Stimulated activated CD8-positive, alpha-beta memory T cell treated with anti-CD3 and anti-CD28 coated beads, Interleukin-7, amount 100 ng/mL, for 48 hours (primary cell): ENCODE data around the gene FFAR4.
"Not testable (repeated sequence)": the region's sequence is repeated elsewhere in the genome, so short reads cannot be mapped to it uniquely, and the experiment has no call there.

Experiments
- DNase-seq, 2 donors: peaks; one replicate each; pipeline ENCODE4 v3.0.0-alpha.2; 2020; ENCODE audit warnings: low read depth in 1 of 2; ENCODE audit errors: extremely low read depth in 1 of 2

Gene FFAR4

GRCh38 chr10:93566435-93567276 is at the start of gene FFAR4:
TSS of gene FFAR4 (plus strand) at chr10:93566665. CDS start at chr10:93566721, 56 bp downstream.
- no peak for DNase-seq

- DNase-seq, result no peak
Observed at GRCh38 chr10:93518531-93518930, 47.9 kb upstream of the FFAR4 start.

- DNase-seq, result no peak
Observed at GRCh38 chr10:93535293-93535692, 31.2 kb upstream of the FFAR4 start.

- DNase-seq, result not testable (repeated sequence)
Observed at GRCh38 chr10:93540871-93541270, 25.6 kb upstream of the FFAR4 start.

- DNase-seq, result no peak
Observed at GRCh38 chr10:93541402-93542357, 24.8 kb upstream of the FFAR4 start.

GRCh38 chr10:93542358-93542791 is 24.1 kb upstream of the FFAR4 start:
- no peak for DNase-seq

GRCh38 chr10:93546995-93547394 is 19.5 kb upstream of the FFAR4 start:
- DNase-seq, result not testable (repeated sequence)

GRCh38 chr10:93547522-93547921 is 18.9 kb upstream of the FFAR4 start:
- DNase-seq, result no peak

GRCh38 chr10:93548376-93549071 is 17.9 kb upstream of the FFAR4 start:
- no peak for DNase-seq

GRCh38 chr10:93550606-93551005 is 15.9 kb upstream of the FFAR4 start:
- no peak for DNase-seq

- no peak for DNase-seq
Observed at GRCh38 chr10:93552780-93553179, 13.7 kb upstream of the FFAR4 start.

- DNase-seq, result no peak
Observed at GRCh38 chr10:93553482-93554315, 12.8 kb upstream of the FFAR4 start.

GRCh38 chr10:93554316-93554663 is 12.2 kb upstream of the FFAR4 start:
- DNase-seq, result no peak

GRCh38 chr10:93554760-93555432 is 11.6 kb upstream of the FFAR4 start:
- peak in 1 of 2 donors; percentile 27 for DNase-seq

- no peak for DNase-seq
Observed at GRCh38 chr10:93559490-93559889, 7.0 kb upstream of the FFAR4 start.

GRCh38 chr10:93560541-93560940 is 5.9 kb upstream of the FFAR4 start:
- no peak for DNase-seq

- DNase-seq, result no peak
Observed at GRCh38 chr10:93565446-93565845, 1.0 kb upstream of the FFAR4 start.

- no peak for DNase-seq
Observed at GRCh38 chr10:93567277-93568104, 1.0 kb downstream of the FFAR4 start.

GRCh38 chr10:93568105-93568390 is 1.6 kb downstream of the FFAR4 start:
- no peak for DNase-seq
